Sigmoid colon (tissue), 7 donors: Measurements from ENCODE around the gene OGN. TPM values are rescaled to one million over a fixed set of nuclear protein-coding genes. Genes with fewer than 3 reads are reported as not detected.
A peak's percentile ranks its signal among the peaks of the same experiment; 100 is the strongest.

Experiments used
- DNase-seq: peaks from one replicate; pipeline ENCODE4 v3.0.0-alpha.2; 2019
- H3K27ac ChIP-seq, 4 donors: fragments of 200-600 bp; sonication (generic); one replicate each; pipeline ENCODE4 v1.5.1; 2016 to 2019; ENCODE audit warnings: mild to moderate bottlenecking in 1 of 4
- H3K27me3 ChIP-seq, 3 donors: fragments of 200-600 bp; sonication (generic); one replicate each; pipeline ENCODE4 v1.5.1; 2019; ENCODE audit warnings: mild to moderate bottlenecking in 1 of 3
- H3K36me3 ChIP-seq, 4 donors: fragments of 200-600 bp; sonication (generic); one replicate each; pipeline ENCODE4 v1.5.1; 2016 to 2019
- H3K4me1 ChIP-seq, 4 donors: fragments of 200-600 bp; sonication (generic); one replicate each; pipeline ENCODE4 v1.5.1; 2017 to 2019
- H3K4me3 ChIP-seq, 4 donors: fragments of 200-600 bp; sonication (generic); one replicate each; pipeline ENCODE4 v1.5.1; 2017 to 2019; ENCODE audit warnings: mild to moderate bottlenecking in 2 of 4, moderate library complexity in 1 of 4
- H3K9me3 ChIP-seq, 4 donors: fragments of 200-600 bp in 3 of 4; sonication (generic) in 3 of 4; one replicate each; pipeline versions ENCODE4 v1.5.1 to v1.6.1; 2013 to 2019
- EP300 ChIP-seq, 4 donors: sonication (generic); formaldehyde crosslinking; IDR thresholded peaks; one replicate each; pipeline ENCODE4 v1.6.1; 2017; ENCODE audit warnings: antibody characterized with exemption in 4 of 4
- POLR2A ChIP-seq, 2 donors: fragments of 450-650 bp; IDR thresholded peaks; one replicate each; pipeline ENCODE4 v1.6.1; 2016; ENCODE audit warnings: antibody characterized with exemption in 2 of 2, mild to moderate bottlenecking in 2 of 2, moderate library complexity in 2 of 2
- POLR2AphosphoS5 ChIP-seq, 4 donors: sonication (generic); formaldehyde crosslinking; IDR thresholded peaks; one replicate each; pipeline ENCODE4 v1.6.1; 2017; ENCODE audit warnings: antibody characterized with exemption in 4 of 4
- WGBS, 2 donors: extraction: QIAGEN DNeasy Blood & Tissue Kit; methylation state at CpG; one replicate each; pipeline ENCODE4 v1.1.7; 2013; 5-methylcytosine and 5-hydroxymethylcytosine counted together
- intact Hi-C: fragments of 100-400 bp; cut with DNase I; formaldehyde crosslinking; loops from one replicate; pipeline ENCODE4 v1.15.1; 2023
- polyA plus RNA-seq, 3 donors: library from polyadenylated mRNA; stranded (reverse); fragments of 200-250 nt; gene quantifications; one replicate each; pipeline ENCODE4 v1.2.3, GENCODE V29; 2013
- total RNA-seq, 4 donors: library from RNA; depleted of rRNA; stranded (reverse); fragments of >200 nt; gene quantifications; one replicate each; pipeline ENCODE4 v1.1.0, GENCODE V29; 2016
- TF ChIP-seq, protein P1 (sequence below), 4 experiments: fragments of 450-650 bp in 3 of 4; fragments of 200-600 bp in 1 of 4; IDR thresholded peaks; one replicate each; pipeline ENCODE4 v1.5.1; 2016 to 2019; ENCODE audit warnings: antibody characterized with exemption in 4 of 4, mild to moderate bottlenecking in 3 of 4, moderate library complexity in 2 of 4
- donor health status: healthy with polysubstance abuse.
- donor health status: Bipolar disorder and iron deficiency.
- donor health status: healthy.

The OGN gene
- total and polyA plus RNA-seq, 7 donors, result 1.6 to 93.3 (median 41.8) TPM

DNA sequence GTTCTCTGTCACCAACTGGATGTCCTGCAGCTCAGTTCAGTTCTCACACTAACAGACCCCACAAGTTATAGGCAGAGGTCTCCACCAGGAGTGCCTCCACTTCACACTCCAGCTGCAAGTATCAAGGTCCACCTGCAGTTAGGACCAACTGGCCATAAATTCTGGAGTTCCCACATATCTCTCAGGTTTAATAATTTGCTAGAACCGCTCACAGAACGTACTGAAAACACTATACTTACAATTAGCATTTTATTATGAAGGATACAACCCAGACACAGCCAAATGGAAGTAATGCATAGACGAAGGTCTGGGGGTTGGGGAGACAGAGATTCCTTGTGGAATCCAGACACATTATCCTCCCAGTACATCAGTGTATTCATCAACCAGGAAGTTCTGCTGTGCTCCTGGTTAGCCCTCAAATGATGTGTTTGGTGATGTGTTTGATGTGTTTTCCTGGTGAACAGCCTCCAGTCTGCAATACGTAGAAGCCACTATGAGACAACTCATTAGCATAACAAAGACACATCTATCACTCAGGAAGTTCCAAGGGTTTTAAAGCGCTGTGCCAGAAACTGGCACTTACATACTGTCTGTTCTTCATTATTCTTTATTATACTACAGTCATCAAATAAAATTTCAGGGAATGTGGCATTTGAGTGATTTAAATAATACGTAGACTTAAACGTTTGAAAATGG lies 25.4 kb downstream of the OGN start:
- Histone ChIP-seq H3K4me3 (no peak overlapping the region), H3K27ac (no peak overlapping the region), H3K4me1 (no peaks in the 10 kb centered on the region), H3K36me3 (no peaks in the 10 kb centered on the region), H3K9me3 (no peaks in the 10 kb centered on the region), H3K27me3 (no peaks in the 10 kb centered on the region)
- intact Hi-C loops, result no loop called here
- 22 to 66% methylated on average over 7 of the region's 7 CpGs for WGBS, 2 donors
- DNase-seq, result no peak
- TF ChIP-seq POLR2A (IDR thresholded peaks at IDR 0.05) (no peak), EP300 (IDR thresholded peaks at IDR 0.05) (no peak), POLR2AphosphoS5 (IDR thresholded peaks at IDR 0.05) (no peak)
- TF ChIP-seq, protein P1, sequence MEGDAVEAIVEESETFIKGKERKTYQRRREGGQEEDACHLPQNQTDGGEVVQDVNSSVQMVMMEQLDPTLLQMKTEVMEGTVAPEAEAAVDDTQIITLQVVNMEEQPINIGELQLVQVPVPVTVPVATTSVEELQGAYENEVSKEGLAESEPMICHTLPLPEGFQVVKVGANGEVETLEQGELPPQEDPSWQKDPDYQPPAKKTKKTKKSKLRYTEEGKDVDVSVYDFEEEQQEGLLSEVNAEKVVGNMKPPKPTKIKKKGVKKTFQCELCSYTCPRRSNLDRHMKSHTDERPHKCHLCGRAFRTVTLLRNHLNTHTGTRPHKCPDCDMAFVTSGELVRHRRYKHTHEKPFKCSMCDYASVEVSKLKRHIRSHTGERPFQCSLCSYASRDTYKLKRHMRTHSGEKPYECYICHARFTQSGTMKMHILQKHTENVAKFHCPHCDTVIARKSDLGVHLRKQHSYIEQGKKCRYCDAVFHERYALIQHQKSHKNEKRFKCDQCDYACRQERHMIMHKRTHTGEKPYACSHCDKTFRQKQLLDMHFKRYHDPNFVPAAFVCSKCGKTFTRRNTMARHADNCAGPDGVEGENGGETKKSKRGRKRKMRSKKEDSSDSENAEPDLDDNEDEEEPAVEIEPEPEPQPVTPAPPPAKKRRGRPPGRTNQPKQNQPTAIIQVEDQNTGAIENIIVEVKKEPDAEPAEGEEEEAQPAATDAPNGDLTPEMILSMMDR (IDR thresholded peaks at IDR 0.05), result no peak

DNA sequence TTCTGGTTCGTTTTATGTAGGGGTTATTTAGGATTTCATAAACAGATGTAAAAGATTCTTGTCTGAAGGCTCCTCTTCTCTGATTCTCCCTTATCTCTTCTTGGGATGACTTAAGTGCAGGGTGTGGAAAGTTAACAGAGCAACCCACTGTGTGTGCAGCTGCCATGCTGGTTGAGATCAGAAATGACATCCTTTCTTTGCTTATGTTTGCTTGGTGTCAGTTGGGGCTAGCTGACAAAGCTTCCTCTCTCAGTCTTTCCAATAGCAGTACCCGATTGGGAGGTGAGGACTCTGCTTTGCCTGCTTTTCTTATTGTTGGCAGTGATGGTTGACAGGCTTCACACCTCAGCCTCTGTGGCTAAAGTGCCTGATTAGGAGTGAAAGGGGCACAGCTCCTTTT lies 26.5 kb downstream of the OGN start:
- Histone ChIP-seq H3K4me1 (no peaks in the 10 kb centered on the region), H3K27ac (no peak overlapping the region), H3K27me3 (no peaks in the 10 kb centered on the region), H3K9me3 (no peaks in the 10 kb centered on the region), H3K36me3 (no peaks in the 10 kb centered on the region), H3K4me3 (no peak overlapping the region)
- 22 to 53% methylated on average over 2 of the region's 2 CpGs for WGBS, 2 donors
- no peak for DNase-seq
- intact Hi-C loops, result no loop called here
- TF ChIP-seq, protein P1 (IDR thresholded peaks at IDR 0.05), result no peak
- TF ChIP-seq POLR2AphosphoS5 (IDR thresholded peaks at IDR 0.05) (no peak), POLR2A (IDR thresholded peaks at IDR 0.05) (no peak)

DNA sequence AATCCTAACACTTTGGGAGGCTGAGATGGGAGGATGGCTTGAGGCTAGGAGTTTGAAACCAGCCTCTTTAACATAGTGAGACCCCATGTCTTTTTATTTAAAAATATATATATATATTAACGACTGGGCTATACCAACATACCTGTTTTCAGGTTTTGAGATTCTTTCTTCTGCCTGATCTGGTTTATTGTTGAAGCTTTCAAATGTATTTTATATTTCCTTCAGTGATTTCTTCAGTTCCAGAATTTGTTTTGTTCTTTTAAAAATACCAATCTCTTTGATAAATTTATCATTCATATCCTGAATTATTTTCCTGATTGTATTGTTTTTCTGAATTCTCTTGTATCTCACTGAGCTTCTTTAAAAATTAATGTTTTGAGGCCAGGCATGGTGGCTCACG lies 31.2 kb downstream of the OGN start:
- intact Hi-C loops, result no loop called here
- no peak for DNase-seq
- peaks cover 0 to 11% (median 5%) of the 10 kb centered on the region in 4 donors for H3K4me1 ChIP-seq

DNA sequence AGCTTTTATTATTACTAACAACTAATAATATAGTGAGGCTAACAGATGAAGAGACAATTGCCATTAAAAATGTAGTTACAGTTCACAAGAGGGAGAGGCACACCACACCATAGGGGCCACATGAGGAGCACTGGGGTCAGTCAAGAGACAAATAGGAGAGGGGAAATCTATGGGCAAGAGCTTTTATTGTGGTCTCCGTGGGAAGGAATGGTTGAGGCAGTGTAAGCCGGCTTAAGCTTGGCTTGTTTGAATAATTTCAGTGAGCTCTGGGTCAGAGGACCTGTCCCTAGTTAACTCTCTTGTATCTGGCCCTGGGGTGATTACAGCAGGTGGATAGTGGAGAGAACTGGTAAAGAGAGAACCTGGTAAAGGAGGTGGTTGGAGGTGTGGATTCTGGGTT lies 35.3 kb downstream of the OGN start:
- intact Hi-C loops, result no loop called here
- Histone ChIP-seq H3K36me3 (no peaks in the 10 kb centered on the region), H3K4me1 (peaks cover 0 to 25% (median 6%) of the 10 kb centered on the region in 4 donors), H3K27ac (peak overlapping the region in 3 of 4 donors; percentile 34 to 63 (median 46)), H3K4me3 (no peak overlapping the region), H3K27me3 (no peaks in the 10 kb centered on the region), H3K9me3 (no peaks in the 10 kb centered on the region)
- 57 to 82% methylated on average over 2 of the region's 2 CpGs for WGBS, 2 donors
- DNase-seq, result no peak
- no peak for TF ChIP-seq POLR2AphosphoS5 (IDR thresholded peaks at IDR 0.05)
- TF ChIP-seq, protein P1 (IDR thresholded peaks at IDR 0.05), result no peak
- TF ChIP-seq EP300 (IDR thresholded peaks at IDR 0.05), result no peak
- TF ChIP-seq POLR2A (IDR thresholded peaks at IDR 0.05), result no peak

More for the DNA sequence above, 31.2 kb downstream of the OGN start:
- no peaks in the 10 kb centered on the region for H3K36me3 ChIP-seq
- no peaks in the 10 kb centered on the region for H3K9me3 ChIP-seq
- no peak overlapping the region for H3K27ac ChIP-seq
- TF ChIP-seq EP300 (IDR thresholded peaks at IDR 0.05), result no peak
- no peak for TF ChIP-seq POLR2A (IDR thresholded peaks at IDR 0.05)
- TF ChIP-seq, protein P1 (IDR thresholded peaks at IDR 0.05), result no peak
- TF ChIP-seq POLR2AphosphoS5 (IDR thresholded peaks at IDR 0.05), result no peak
- no peaks in the 10 kb centered on the region for H3K27me3 ChIP-seq
- WGBS, 2 donors, result 97 to 98% methylated on average over 2 of the region's 2 CpGs
- H3K4me3 ChIP-seq, result no peak overlapping the region

DNA sequence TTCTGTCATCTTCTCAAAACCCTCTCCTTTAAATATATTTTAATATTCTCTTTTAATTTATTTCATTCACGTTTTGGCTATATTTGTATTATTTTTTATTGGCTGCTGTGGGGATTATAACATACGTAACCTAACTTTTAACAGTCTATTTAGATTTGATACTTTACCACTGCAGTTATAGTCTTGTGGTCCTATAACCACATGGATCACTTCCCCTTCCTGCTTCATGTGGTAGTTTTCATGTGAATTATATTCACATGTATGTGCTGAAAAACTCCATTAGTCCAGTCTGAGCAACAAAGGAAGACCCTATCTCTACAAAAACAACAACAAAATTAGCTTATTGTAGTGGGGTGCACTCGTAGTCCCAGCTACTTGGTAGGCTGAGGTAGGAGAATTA lies 44.3 kb downstream of the OGN start:
- intact Hi-C loops, result no loop called here
- no peaks in the 10 kb centered on the region for H3K27me3 ChIP-seq
- no peaks in the 10 kb centered on the region for H3K9me3 ChIP-seq
- H3K36me3 ChIP-seq, result no peaks in the 10 kb centered on the region
- no peak for DNase-seq
- peaks cover 0 to 21% (median 11%) of the 10 kb centered on the region in 4 donors for H3K4me1 ChIP-seq
- H3K27ac ChIP-seq, result peak overlapping the region in 3 of 4 donors; percentile 61 to 74 (median 74)
- 67 to 85% methylated on average over 3 of the region's 3 CpGs for WGBS, 2 donors
- no peak overlapping the region for H3K4me3 ChIP-seq
- no peak for TF ChIP-seq POLR2A (IDR thresholded peaks at IDR 0.05)
- TF ChIP-seq, protein P1 (IDR thresholded peaks at IDR 0.05), result no peak
- TF ChIP-seq POLR2AphosphoS5 (IDR thresholded peaks at IDR 0.05), result no peak
- no peak for TF ChIP-seq EP300 (IDR thresholded peaks at IDR 0.05)
